Liver (tissue), 3 donors: Measurements from ENCODE around the gene KMT5C.

Source experiments
- JUND ChIP-seq, 2 donors: IDR thresholded peaks; 2 replicates each; pipeline ENCODE4 v1.6.1; 2016; ENCODE audit warnings: antibody characterized with exemption in 2 of 2
- RAD21 ChIP-seq, 2 donors: IDR thresholded peaks; 2 replicates each; pipeline ENCODE4 v1.6.1; 2016; ENCODE audit warnings: antibody characterized with exemption in 2 of 2, mild to moderate bottlenecking in 2 of 2
- RXRA ChIP-seq, 2 donors: IDR thresholded peaks; 2 replicates each; pipeline ENCODE4 v1.6.1; 2017 to 2018; ENCODE audit warnings: antibody characterized with exemption in 2 of 2, mild to moderate bottlenecking in 1 of 2
- TAF1 ChIP-seq: conservative IDR thresholded peaks from 2 replicates; pipeline ENCODE4 v1.6.1; 2016; ENCODE audit warnings: antibody characterized with exemption, mild to moderate bottlenecking
- YY1 ChIP-seq: IDR thresholded peaks from 2 replicates; pipeline ENCODE4 v1.6.1; 2016; ENCODE audit warnings: antibody characterized with exemption, mild to moderate bottlenecking
- TF ChIP-seq, protein P1 (sequence below): fragments of 150-350 bp; IDR thresholded peaks from 2 replicates; pipeline ENCODE4 v1.5.1; 2017; ENCODE audit warnings: improper control_type of control experiment, low read depth, low read length; ENCODE audit not compliant: missing input control
- TF ChIP-seq, protein P2 (sequence below): IDR thresholded peaks from 2 replicates; pipeline ENCODE4 v1.6.1; 2016; ENCODE audit warnings: antibody characterized with exemption, mild to moderate bottlenecking
- donor health status: healthy.
- donor health status: healthy.

DNA sequence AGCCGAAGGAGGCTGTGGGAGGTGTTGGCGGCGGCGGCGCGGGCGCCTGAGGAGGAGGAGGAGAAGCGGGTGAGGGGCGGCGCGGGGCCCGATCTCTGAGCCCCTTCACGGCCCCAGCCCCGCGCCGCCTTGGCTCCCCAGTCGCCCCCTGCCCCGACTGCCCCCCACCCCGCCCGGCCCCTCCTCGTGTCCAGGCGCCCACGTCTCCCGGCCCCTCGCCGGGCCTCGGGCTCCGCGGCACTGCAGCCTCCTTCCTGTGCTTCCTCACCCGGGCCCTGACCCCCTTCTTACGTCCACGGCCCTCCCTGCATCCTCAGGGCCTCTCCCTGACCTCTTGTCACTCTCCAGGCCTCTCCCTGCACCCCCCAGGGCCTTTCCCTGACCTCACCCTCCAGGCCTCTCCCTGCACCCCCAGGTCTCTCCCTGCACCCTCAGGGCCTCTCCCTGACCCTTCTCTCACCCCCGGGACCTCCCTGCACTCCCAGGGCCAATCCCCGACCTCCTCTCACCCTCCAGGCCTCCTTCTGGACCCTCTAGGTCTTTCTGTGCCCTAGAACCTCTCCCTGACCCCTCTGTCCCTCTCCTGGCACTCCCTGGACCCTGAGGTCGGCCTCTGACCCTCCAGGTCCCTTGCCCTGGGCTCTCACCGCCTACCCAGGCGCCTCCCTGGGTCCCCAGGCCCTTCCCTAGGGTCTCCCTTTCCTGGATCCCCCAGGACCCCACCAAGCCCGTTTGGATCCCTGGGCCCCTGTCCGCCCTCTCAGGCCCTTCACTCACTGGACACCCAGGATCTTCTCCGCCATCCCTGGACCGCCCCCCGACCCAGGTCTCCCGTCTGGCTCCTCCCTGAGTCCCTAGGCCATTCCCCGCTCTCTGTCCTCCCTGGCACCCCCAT lies 460 bp downstream of the KMT5C start:
- TF ChIP-seq TAF1 = no peak
- TF ChIP-seq, protein P1, sequence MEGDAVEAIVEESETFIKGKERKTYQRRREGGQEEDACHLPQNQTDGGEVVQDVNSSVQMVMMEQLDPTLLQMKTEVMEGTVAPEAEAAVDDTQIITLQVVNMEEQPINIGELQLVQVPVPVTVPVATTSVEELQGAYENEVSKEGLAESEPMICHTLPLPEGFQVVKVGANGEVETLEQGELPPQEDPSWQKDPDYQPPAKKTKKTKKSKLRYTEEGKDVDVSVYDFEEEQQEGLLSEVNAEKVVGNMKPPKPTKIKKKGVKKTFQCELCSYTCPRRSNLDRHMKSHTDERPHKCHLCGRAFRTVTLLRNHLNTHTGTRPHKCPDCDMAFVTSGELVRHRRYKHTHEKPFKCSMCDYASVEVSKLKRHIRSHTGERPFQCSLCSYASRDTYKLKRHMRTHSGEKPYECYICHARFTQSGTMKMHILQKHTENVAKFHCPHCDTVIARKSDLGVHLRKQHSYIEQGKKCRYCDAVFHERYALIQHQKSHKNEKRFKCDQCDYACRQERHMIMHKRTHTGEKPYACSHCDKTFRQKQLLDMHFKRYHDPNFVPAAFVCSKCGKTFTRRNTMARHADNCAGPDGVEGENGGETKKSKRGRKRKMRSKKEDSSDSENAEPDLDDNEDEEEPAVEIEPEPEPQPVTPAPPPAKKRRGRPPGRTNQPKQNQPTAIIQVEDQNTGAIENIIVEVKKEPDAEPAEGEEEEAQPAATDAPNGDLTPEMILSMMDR = no peak
- TF ChIP-seq, protein P2, sequence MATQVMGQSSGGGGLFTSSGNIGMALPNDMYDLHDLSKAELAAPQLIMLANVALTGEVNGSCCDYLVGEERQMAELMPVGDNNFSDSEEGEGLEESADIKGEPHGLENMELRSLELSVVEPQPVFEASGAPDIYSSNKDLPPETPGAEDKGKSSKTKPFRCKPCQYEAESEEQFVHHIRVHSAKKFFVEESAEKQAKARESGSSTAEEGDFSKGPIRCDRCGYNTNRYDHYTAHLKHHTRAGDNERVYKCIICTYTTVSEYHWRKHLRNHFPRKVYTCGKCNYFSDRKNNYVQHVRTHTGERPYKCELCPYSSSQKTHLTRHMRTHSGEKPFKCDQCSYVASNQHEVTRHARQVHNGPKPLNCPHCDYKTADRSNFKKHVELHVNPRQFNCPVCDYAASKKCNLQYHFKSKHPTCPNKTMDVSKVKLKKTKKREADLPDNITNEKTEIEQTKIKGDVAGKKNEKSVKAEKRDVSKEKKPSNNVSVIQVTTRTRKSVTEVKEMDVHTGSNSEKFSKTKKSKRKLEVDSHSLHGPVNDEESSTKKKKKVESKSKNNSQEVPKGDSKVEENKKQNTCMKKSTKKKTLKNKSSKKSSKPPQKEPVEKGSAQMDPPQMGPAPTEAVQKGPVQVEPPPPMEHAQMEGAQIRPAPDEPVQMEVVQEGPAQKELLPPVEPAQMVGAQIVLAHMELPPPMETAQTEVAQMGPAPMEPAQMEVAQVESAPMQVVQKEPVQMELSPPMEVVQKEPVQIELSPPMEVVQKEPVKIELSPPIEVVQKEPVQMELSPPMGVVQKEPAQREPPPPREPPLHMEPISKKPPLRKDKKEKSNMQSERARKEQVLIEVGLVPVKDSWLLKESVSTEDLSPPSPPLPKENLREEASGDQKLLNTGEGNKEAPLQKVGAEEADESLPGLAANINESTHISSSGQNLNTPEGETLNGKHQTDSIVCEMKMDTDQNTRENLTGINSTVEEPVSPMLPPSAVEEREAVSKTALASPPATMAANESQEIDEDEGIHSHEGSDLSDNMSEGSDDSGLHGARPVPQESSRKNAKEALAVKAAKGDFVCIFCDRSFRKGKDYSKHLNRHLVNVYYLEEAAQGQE = no peak
- TF ChIP-seq RXRA (IDR thresholded peaks at IDR 0.05) = no peak
- no peak for TF ChIP-seq YY1
- no peak for TF ChIP-seq JUND (IDR thresholded peaks at IDR 0.05)
- TF ChIP-seq RAD21 (IDR thresholded peaks at IDR 0.05) = no peak
